Lower lobe of right lung (tissue), 2 donors: ENCODE measurements around the gene GABRB1. TPM values are rescaled to one million over a fixed set of nuclear protein-coding genes. Genes with fewer than 3 reads are reported as not detected.

ENCODE experiments used
- ATAC-seq, 2 donors: fragments of 200-7000 bp; cut with Tn5 transposase; one replicate each; pipeline ENCODE4 v1.9.1; 2020 to 2022; ENCODE audit warnings: mild to moderate bottlenecking in 2 of 2, moderate library complexity in 2 of 2
- DNase-seq: peaks from one replicate; pipeline ENCODE4 v3.0.0-alpha.2; 2020
- H3K27ac ChIP-seq: fragments of 200-600 bp; one replicate; pipeline ENCODE4 v1.8.0; 2022
- H3K27me3 ChIP-seq: fragments of 200-600 bp; one replicate; pipeline ENCODE4 v1.8.0; 2022; ENCODE audit warnings: low read depth
- H3K36me3 ChIP-seq: fragments of 200-600 bp; one replicate; pipeline ENCODE4 v1.8.0; 2022; ENCODE audit warnings: mild to moderate bottlenecking
- H3K4me1 ChIP-seq: fragments of 200-600 bp; one replicate; pipeline ENCODE4 v1.8.0; 2022
- H3K4me3 ChIP-seq: fragments of 200-600 bp; one replicate; pipeline ENCODE4 v1.8.0; 2022; ENCODE audit warnings: mild to moderate bottlenecking
- H3K9me3 ChIP-seq: fragments of 200-600 bp; one replicate; pipeline ENCODE4 v1.8.0; 2022
- intact Hi-C: fragments of 100-400 bp; cut with DNase I; formaldehyde crosslinking; loops from one replicate; pipeline ENCODE4 v1.11.0; 2022
- total RNA-seq: library from RNA; stranded (reverse); fragmentation: NEBNext Ultra II Directional; extraction: Animal tissue kit (Norgen Biotek cat#: 25700); gene quantifications from one replicate; pipeline ENCODE4 v1.2.1, GENCODE V29; 2021
- TF ChIP-seq, protein P1 (sequence below): fragments of 200-600 bp; IDR thresholded peaks from one replicate; pipeline ENCODE4 v1.8.0; 2022; ENCODE audit warnings: antibody characterized with exemption, mild to moderate bottlenecking
- donor health status: DM: no; HTN: yes; CAD: no; lungs with severe emphysema.

The GABRB1 gene
- total RNA-seq, 1 donor from 2014 or later, result not detected

DNA sequence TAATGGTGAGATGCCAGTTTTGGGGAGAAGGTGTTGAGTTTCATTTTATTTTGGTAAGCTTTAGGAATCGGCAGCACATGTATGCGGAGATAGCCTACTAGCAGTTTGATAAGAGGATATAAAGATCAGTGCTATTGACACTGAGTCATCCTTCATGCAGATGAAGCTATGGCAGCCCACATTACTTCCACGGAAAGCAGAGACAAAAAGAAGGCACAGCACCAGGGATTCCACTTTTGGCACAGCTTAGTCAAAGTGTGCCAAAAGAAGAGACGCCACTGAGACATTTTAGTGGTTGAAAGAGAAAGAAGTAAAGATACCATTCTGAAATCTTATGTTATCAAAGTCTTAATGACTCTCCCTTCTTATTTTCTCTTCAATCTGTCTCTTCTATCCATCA is 103.8 kb downstream of the GABRB1 start:
- no peak overlapping the region for H3K4me3 ChIP-seq
- no peak for DNase-seq
- no peaks in the 10 kb centered on the region for H3K4me1 ChIP-seq
- no peak for ATAC-seq
- H3K9me3 ChIP-seq, result no peaks in the 10 kb centered on the region
- TF ChIP-seq, protein P1, sequence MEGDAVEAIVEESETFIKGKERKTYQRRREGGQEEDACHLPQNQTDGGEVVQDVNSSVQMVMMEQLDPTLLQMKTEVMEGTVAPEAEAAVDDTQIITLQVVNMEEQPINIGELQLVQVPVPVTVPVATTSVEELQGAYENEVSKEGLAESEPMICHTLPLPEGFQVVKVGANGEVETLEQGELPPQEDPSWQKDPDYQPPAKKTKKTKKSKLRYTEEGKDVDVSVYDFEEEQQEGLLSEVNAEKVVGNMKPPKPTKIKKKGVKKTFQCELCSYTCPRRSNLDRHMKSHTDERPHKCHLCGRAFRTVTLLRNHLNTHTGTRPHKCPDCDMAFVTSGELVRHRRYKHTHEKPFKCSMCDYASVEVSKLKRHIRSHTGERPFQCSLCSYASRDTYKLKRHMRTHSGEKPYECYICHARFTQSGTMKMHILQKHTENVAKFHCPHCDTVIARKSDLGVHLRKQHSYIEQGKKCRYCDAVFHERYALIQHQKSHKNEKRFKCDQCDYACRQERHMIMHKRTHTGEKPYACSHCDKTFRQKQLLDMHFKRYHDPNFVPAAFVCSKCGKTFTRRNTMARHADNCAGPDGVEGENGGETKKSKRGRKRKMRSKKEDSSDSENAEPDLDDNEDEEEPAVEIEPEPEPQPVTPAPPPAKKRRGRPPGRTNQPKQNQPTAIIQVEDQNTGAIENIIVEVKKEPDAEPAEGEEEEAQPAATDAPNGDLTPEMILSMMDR, result no peak
- intact Hi-C loops, result no loop called here
- no peak overlapping the region for H3K27ac ChIP-seq
- no peaks in the 10 kb centered on the region for H3K27me3 ChIP-seq
- no peaks in the 10 kb centered on the region for H3K36me3 ChIP-seq

- H3K27me3 ChIP-seq, result no peaks in the 10 kb centered on the region
- ATAC-seq (no peak), DNase-seq (no peak)
- no peaks in the 10 kb centered on the region for H3K36me3 ChIP-seq
- H3K27ac ChIP-seq, result no peak overlapping the region
- TF ChIP-seq, protein P1, result no peak
- no peaks in the 10 kb centered on the region for H3K4me1 ChIP-seq
- H3K9me3 ChIP-seq, result no peaks in the 10 kb centered on the region
- intact Hi-C loops, result no loop called here
- H3K4me3 ChIP-seq, result no peak overlapping the region
Measured at GRCh38 chr4:47143261-47143660, 111.9 kb downstream of the GABRB1 start.

GRCh38 chr4:47145630-47146029 is 114.3 kb downstream of the GABRB1 start:
- H3K4me1 ChIP-seq, result no peaks in the 10 kb centered on the region
- no peaks in the 10 kb centered on the region for H3K9me3 ChIP-seq
- DNase-seq (no peak), ATAC-seq (no peak)
- TF ChIP-seq, protein P1, result no peak
- H3K27me3 ChIP-seq, result no peaks in the 10 kb centered on the region
- no peaks in the 10 kb centered on the region for H3K36me3 ChIP-seq
- intact Hi-C loops, result no loop called here
- no peak overlapping the region for H3K4me3 ChIP-seq
- H3K27ac ChIP-seq, result no peak overlapping the region

DNA sequence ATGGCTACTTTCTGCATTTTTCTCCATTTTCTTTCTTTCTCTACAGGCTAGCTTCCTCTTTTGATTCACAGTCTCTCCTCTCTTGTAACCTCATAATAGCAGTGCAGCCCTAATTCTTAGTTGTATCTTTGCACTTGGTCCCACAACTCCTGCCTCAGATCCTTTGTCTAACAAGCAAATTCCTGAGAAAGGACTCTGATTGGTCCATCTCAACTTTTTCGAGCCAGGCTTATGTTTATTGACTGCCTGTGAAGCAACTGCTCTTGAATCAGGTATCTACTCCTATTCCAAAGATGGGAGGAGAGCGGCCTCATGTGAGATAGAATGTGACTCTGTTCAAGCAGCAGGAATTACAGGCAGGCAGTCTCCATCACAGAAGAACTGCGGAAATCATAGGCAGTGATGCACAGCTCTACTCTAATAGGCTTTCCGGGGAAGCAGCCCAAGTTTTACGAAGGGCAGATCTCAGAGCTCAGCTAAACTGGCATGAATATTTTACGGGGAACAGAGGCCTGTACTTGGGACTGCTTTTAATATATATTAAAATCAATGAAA is 123.5 kb downstream of the GABRB1 start:
- Histone ChIP-seq H3K27me3 (no peaks in the 10 kb centered on the region), H3K9me3 (no peaks in the 10 kb centered on the region), H3K4me1 (no peaks in the 10 kb centered on the region), H3K27ac (no peak overlapping the region), H3K36me3 (no peaks in the 10 kb centered on the region), H3K4me3 (no peak overlapping the region)
- intact Hi-C loops, result no loop called here
- no peak for ATAC-seq
- TF ChIP-seq, protein P1, result no peak
- no peak for DNase-seq

DNA sequence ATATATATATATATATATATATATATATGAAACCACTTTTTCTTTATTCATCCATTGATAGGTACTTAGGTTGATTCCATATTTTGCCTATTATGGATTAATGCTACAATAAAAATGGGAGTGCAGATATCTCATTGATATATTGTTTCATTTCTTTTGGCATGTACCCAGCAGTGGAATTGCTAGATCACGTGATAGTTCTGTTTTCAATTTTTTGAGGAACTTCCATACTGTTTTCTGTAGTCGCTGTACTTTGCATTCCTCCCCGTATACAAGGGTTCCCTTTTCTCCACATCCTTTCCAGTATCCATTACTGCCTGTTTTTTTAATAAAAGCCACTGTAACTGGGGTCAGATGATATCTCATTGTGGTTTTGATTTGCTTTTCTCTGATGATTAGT is 124.6 kb downstream of the GABRB1 start:
- no peaks in the 10 kb centered on the region for H3K27me3 ChIP-seq
- no peak for DNase-seq
- H3K36me3 ChIP-seq, result no peaks in the 10 kb centered on the region
- H3K4me3 ChIP-seq, result no peak overlapping the region
- TF ChIP-seq, protein P1, result no peak
- ATAC-seq, result no peak
- no peaks in the 10 kb centered on the region for H3K4me1 ChIP-seq
- intact Hi-C loops, result no loop called here
- H3K27ac ChIP-seq, result no peak overlapping the region
- H3K9me3 ChIP-seq, result no peaks in the 10 kb centered on the region

DNA sequence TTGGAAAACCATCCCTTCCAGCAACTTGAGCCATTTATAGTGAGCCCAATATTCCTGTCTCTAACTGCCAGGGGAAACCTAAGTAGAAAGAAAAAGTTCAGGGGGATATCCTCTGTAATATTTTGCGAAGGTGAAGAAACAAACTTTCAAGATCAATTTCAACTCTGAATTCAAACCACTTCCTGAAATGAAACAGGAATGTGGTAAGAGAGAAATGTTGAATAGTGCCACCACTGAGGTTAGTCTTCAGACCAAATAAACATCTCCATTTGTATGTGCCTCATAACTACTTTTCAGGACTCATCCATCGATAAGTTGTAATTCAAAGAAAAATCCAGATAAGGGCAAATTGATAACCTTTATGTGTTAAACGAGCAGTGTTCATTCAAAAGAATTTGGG is 128.7 kb downstream of the GABRB1 start:
- Histone ChIP-seq H3K9me3 (no peaks in the 10 kb centered on the region), H3K4me3 (no peak overlapping the region), H3K27ac (no peak overlapping the region), H3K27me3 (no peaks in the 10 kb centered on the region), H3K4me1 (no peaks in the 10 kb centered on the region), H3K36me3 (no peaks in the 10 kb centered on the region)
- ATAC-seq (no peak), DNase-seq (no peak)
- TF ChIP-seq, protein P1, result no peak
- intact Hi-C loops, result no loop called here
